ENCODE data around the gene PDXK. TPM values are rescaled to one million over a fixed set of nuclear protein-coding genes. Genes with fewer than 3 reads are reported as not detected.

Gene PDXK
- total and polyA plus RNA-seq, 7 donors: 22.1 to 88.5 (median 26.0) TPM

GRCh38 chr21:43759651-43760050 is 40.7 kb downstream of the PDXK start:
- intact Hi-C loops (cut with DNase I): no loop called here
- H3K9me3 ChIP-seq: no peaks in the 10 kb centered on the region
- peak overlapping the region; percentile 78 to 84 (median 81) for H3K27ac ChIP-seq
- 96 to 97% methylated on average over 19 of the region's 19 CpGs for WGBS, 2 donors
- H3K27me3 ChIP-seq: no peaks in the 10 kb centered on the region
- peaks cover 3 to 37% (median 6%) of the 10 kb centered on the region in 4 donors for H3K36me3 ChIP-seq
- no peak for DNase-seq
- H3K4me1 ChIP-seq: peaks cover 0 to 31% (median 21%) of the 10 kb centered on the region in 4 donors
- no peak for TF ChIP-seq EP300 (IDR thresholded peaks at IDR 0.05)
- TF ChIP-seq CTCF (IDR thresholded peaks at IDR 0.05): no peak
- no peak for TF ChIP-seq POLR2A (IDR thresholded peaks at IDR 0.05)
- no peak for TF ChIP-seq POLR2AphosphoS5 (IDR thresholded peaks at IDR 0.05)
- H3K4me3 ChIP-seq: no peak overlapping the region

- Histone ChIP-seq H3K4me3 (no peak overlapping the region), H3K9me3 (no peaks in the 10 kb centered on the region), H3K27ac (no peak overlapping the region), H3K27me3 (no peaks in the 10 kb centered on the region), H3K4me1 (peaks cover 0 to 31% (median 21%) of the 10 kb centered on the region in 4 donors), H3K36me3 (peaks cover 0 to 32% (median 5%) of the 10 kb centered on the region in 4 donors)
- 89 to 91% methylated on average over 22 of the region's 22 CpGs for WGBS, 2 donors
- no peak for DNase-seq
- intact Hi-C loops (cut with DNase I): no loop called here
- TF ChIP-seq EP300 (IDR thresholded peaks at IDR 0.05) (no peak), CTCF (IDR thresholded peaks at IDR 0.05) (no peak)
These were observed 41.5 kb downstream of the PDXK start for GRCh38 chr21:43760391-43760958.

- no peak for DNase-seq
- H3K4me1 ChIP-seq: peaks cover 0 to 34% (median 22%) of the 10 kb centered on the region in 4 donors
- TF ChIP-seq POLR2AphosphoS5 (IDR thresholded peaks at IDR 0.05) (no peak), EP300 (IDR thresholded peaks at IDR 0.05) (no peak)
- peaks cover 0 to 18% (median 0%) of the 10 kb centered on the region in 4 donors for H3K36me3 ChIP-seq
- no peaks in the 10 kb centered on the region for H3K27me3 ChIP-seq
- no peak overlapping the region for H3K4me3 ChIP-seq
- H3K9me3 ChIP-seq: no peaks in the 10 kb centered on the region
- intact Hi-C loops (cut with DNase I): no loop called here
- no peak overlapping the region for H3K27ac ChIP-seq
- WGBS, 2 donors: 96 to 97% methylated on average over 18 of the region's 18 CpGs
These were observed 43.0 kb downstream of the PDXK start for GRCh38 chr21:43761886-43762285.

- no peaks in the 10 kb centered on the region for H3K9me3 ChIP-seq
- TF ChIP-seq POLR2A (IDR thresholded peaks at IDR 0.05): no peak
- no peak for TF ChIP-seq POLR2AphosphoS5 (IDR thresholded peaks at IDR 0.05)
- no peak for TF ChIP-seq CTCF (IDR thresholded peaks at IDR 0.05)
- no peak for TF ChIP-seq EP300 (IDR thresholded peaks at IDR 0.05)
- H3K4me1 ChIP-seq: peaks cover 0 to 34% (median 17%) of the 10 kb centered on the region in 4 donors
- H3K4me3 ChIP-seq: no peak overlapping the region
- 88 to 93% methylated on average over 15 of the region's 15 CpGs for WGBS, 2 donors
- no peaks in the 10 kb centered on the region for H3K27me3 ChIP-seq
- no peak for DNase-seq
- H3K27ac ChIP-seq: no peak overlapping the region
- H3K36me3 ChIP-seq: peaks cover 0 to 12% (median 0%) of the 10 kb centered on the region in 4 donors
- intact Hi-C loops (cut with DNase I): no loop called here
These were observed 43.6 kb downstream of the PDXK start for GRCh38 chr21:43762303-43763128.

- Histone ChIP-seq H3K27ac (no peak overlapping the region), H3K27me3 (no peaks in the 10 kb centered on the region), H3K9me3 (no peaks in the 10 kb centered on the region), H3K36me3 (peaks cover 0 to 12% (median 0%) of the 10 kb centered on the region in 4 donors), H3K4me1 (peaks cover 0 to 32% (median 17%) of the 10 kb centered on the region in 4 donors), H3K4me3 (no peak overlapping the region)
- WGBS, 2 donors: 92% methylated on average over 10 of the region's 10 CpGs
- intact Hi-C loops (cut with DNase I): no loop called here
- DNase-seq: no peak
- no peak for TF ChIP-seq POLR2AphosphoS5 (IDR thresholded peaks at IDR 0.05)
- no peak for TF ChIP-seq EP300 (IDR thresholded peaks at IDR 0.05)
- TF ChIP-seq CTCF (IDR thresholded peaks at IDR 0.05): no peak
- no peak for TF ChIP-seq POLR2A (IDR thresholded peaks at IDR 0.05)
These were observed 45.1 kb downstream of the PDXK start for GRCh38 chr21:43763901-43764523.

Measured in sigmoid colon (tissue), 7 donors.